Neural cell (in vitro differentiated cells): ENCODE measurements around the gene SLC52A1. TPM values are rescaled to one million over a fixed set of nuclear protein-coding genes. Genes with fewer than 3 reads are reported as not detected.

Experiments used
- H2AFZ ChIP-seq: fragments of 200-600, 300-800 bp; sonication (generic), shearing (Covaris generic); 2 replicates; pipeline ENCODE4 v1.6.0; 2014; ENCODE audit warnings: low read depth, mild to moderate bottlenecking, antibody characterized with exemption, low read length, moderate library complexity
- H3F3A ChIP-seq: fragments of 200-600 bp; shearing (Covaris generic); 2 replicates; pipeline ENCODE4 v1.6.1; 2016; ENCODE audit warnings: mild to moderate bottlenecking, moderate library complexity, mixed read lengths, antibody characterized with exemption, low read length; ENCODE audit not compliant: insufficient read depth, poor library complexity, severe bottlenecking
- H3K27ac ChIP-seq: fragments of 200-600, 300-800 bp; sonication (generic), shearing (Covaris generic); 2 replicates; pipeline ENCODE4 v1.5.1; 2014; ENCODE audit warnings: mild to moderate bottlenecking, low read length, moderate library complexity
- H3K27me3 ChIP-seq: fragments of 300-800, 200-600 bp; sonication (generic), shearing (Covaris generic); 2 replicates; pipeline ENCODE4 v1.6.0; 2014; ENCODE audit warnings: mild to moderate bottlenecking, low read depth, low read length, moderate library complexity; ENCODE audit not compliant: insufficient read depth
- H3K36me3 ChIP-seq: fragments of 300-800, 200-600 bp; sonication (generic), shearing (Covaris generic); 2 replicates; pipeline ENCODE4 v1.5.1; 2014; ENCODE audit warnings: mild to moderate bottlenecking, antibody characterized with exemption, low read length, moderate library complexity; ENCODE audit not compliant: insufficient read depth
- H3K4me2 ChIP-seq: fragments of 300-800, 200-600 bp; sonication (generic), shearing (Covaris generic); 2 replicates; pipeline ENCODE4 v1.6.0; 2014; ENCODE audit warnings: mild to moderate bottlenecking, low read length
- H3K4me3 ChIP-seq: fragments of 300-800, 200-600 bp; sonication (generic), shearing (Covaris generic); 2 replicates; pipeline ENCODE4 v1.5.1; 2014; ENCODE audit warnings: mild to moderate bottlenecking, low read length, moderate library complexity
- H3K79me2 ChIP-seq: fragments of 200-600 bp; shearing (Covaris generic); replicated peaks from 2 replicates; pipeline ENCODE4 v1.6.0; 2014; ENCODE audit warnings: mild to moderate bottlenecking, low read length, moderate library complexity; ENCODE audit not compliant: insufficient read depth
- H3K9ac ChIP-seq: fragments of 300-800, 200-600 bp; sonication (generic), shearing (Covaris generic); 2 replicates; pipeline ENCODE4 v1.6.1; 2016; ENCODE audit warnings: mild to moderate bottlenecking, low read length, mixed read lengths
- H3K9me2 ChIP-seq: fragments of 200-600 bp; shearing (Covaris generic); 2 replicates; pipeline ENCODE4 v1.6.1; 2016; ENCODE audit warnings: mild to moderate bottlenecking, low read length, mixed read lengths; ENCODE audit not compliant: insufficient read depth
- H3K9me3 ChIP-seq: fragments of 200-600, 300-800 bp; sonication (generic), shearing (Covaris generic); 2 replicates; pipeline ENCODE4 v1.6.1; 2016; ENCODE audit warnings: mild to moderate bottlenecking, mixed run types, low read length, moderate library complexity, mixed read lengths
- H4K20me1 ChIP-seq: fragments of 200-600 bp; shearing (Covaris generic); 2 replicates; pipeline ENCODE4 v1.6.1; 2016; ENCODE audit warnings: mild to moderate bottlenecking, mixed run types; ENCODE audit not compliant: insufficient read depth
- CTCF ChIP-seq: fragments of 450-650 bp; IDR thresholded peaks from 2 replicates; pipeline ENCODE4 v1.5.1; 2014; ENCODE audit warnings: antibody characterized with exemption, mild to moderate bottlenecking, moderate library complexity; ENCODE audit not compliant: poor library complexity, severe bottlenecking
- EP300 ChIP-seq: fragments of 450-650 bp; conservative IDR thresholded peaks from 2 replicates; pipeline ENCODE4 v1.6.1; 2014; ENCODE audit warnings: antibody characterized with exemption, mild to moderate bottlenecking, moderate library complexity; ENCODE audit not compliant: poor library complexity, severe bottlenecking
- EZH2 ChIP-seq: fragments of 200-600, 300-800 bp; shearing (Covaris generic), sonication (generic); IDR thresholded peaks from 2 replicates; pipeline ENCODE4 v1.6.1; 2014; ENCODE audit warnings: antibody characterized with exemption, low read length, borderline replicate concordance, mild to moderate bottlenecking; ENCODE audit not compliant: insufficient read depth, poor library complexity, severe bottlenecking
- MXI1 ChIP-seq: fragments of 450-650 bp; conservative IDR thresholded peaks from 2 replicates; pipeline ENCODE4 v1.6.1; 2014; ENCODE audit warnings: antibody characterized with exemption, mild to moderate bottlenecking; ENCODE audit not compliant: poor library complexity, severe bottlenecking
- POLR2AphosphoS5 ChIP-seq: IDR thresholded peaks from 2 replicates; pipeline ENCODE4 v1.6.1; 2012
- RAD21 ChIP-seq: fragments of 450-650 bp; conservative IDR thresholded peaks from 2 replicates; pipeline ENCODE4 v1.6.1; 2014; ENCODE audit warnings: antibody characterized with exemption, mild to moderate bottlenecking, moderate library complexity
- REST ChIP-seq: IDR thresholded peaks from 2 replicates; pipeline ENCODE4 v1.6.1; 2012; ENCODE audit warnings: borderline replicate concordance
- SMC3 ChIP-seq: fragments of 450-650 bp; conservative IDR thresholded peaks from 2 replicates; pipeline ENCODE4 v1.6.1; 2014; ENCODE audit warnings: antibody characterized with exemption, mild to moderate bottlenecking, moderate library complexity; ENCODE audit not compliant: poor library complexity
- TAF1 ChIP-seq: IDR thresholded peaks from 2 replicates; pipeline ENCODE4 v1.6.1; 2012; ENCODE audit warnings: low read depth
- polyA plus RNA-seq: library from polyadenylated mRNA; depleted of rRNA; stranded (reverse); fragments of >200 nt; gene quantifications from 2 replicates; pipeline ENCODE4 v1.2.3, GENCODE V29; 2014

Gene SLC52A1
- polyA plus RNA-seq, 1 donor from 2014 or later, result not detected

GRCh38 chr17:4987767-4988567 is 47.3 kb downstream of the SLC52A1 start:
- Histone ChIP-seq H3K9me3 (no peaks in the 10 kb centered on the region), H3K27me3 (peaks cover 2% of the 10 kb centered on the region), H3K4me3 (peak overlapping the region; percentile 94), H3K9me2 (no peaks in the 10 kb centered on the region), H4K20me1 (no peaks in the 10 kb centered on the region), H3K36me3 (no peaks in the 10 kb centered on the region), H3F3A (no peaks in the 10 kb centered on the region), H3K4me2 (peak overlapping the region; percentile 73), H3K27ac (peak overlapping the region; percentile 3), H2AFZ (peak overlapping the region; percentile 90), H3K79me2 (no peaks in the 10 kb centered on the region), H3K9ac (peak overlapping the region; percentile 78)
- TF ChIP-seq RAD21 (no peak), MXI1 (no peak), REST (no peak), SMC3 (no peak), CTCF (no peak), POLR2AphosphoS5 (no peak), TAF1 (no peak), EZH2 (no peak), EP300 (no peak)

DNA sequence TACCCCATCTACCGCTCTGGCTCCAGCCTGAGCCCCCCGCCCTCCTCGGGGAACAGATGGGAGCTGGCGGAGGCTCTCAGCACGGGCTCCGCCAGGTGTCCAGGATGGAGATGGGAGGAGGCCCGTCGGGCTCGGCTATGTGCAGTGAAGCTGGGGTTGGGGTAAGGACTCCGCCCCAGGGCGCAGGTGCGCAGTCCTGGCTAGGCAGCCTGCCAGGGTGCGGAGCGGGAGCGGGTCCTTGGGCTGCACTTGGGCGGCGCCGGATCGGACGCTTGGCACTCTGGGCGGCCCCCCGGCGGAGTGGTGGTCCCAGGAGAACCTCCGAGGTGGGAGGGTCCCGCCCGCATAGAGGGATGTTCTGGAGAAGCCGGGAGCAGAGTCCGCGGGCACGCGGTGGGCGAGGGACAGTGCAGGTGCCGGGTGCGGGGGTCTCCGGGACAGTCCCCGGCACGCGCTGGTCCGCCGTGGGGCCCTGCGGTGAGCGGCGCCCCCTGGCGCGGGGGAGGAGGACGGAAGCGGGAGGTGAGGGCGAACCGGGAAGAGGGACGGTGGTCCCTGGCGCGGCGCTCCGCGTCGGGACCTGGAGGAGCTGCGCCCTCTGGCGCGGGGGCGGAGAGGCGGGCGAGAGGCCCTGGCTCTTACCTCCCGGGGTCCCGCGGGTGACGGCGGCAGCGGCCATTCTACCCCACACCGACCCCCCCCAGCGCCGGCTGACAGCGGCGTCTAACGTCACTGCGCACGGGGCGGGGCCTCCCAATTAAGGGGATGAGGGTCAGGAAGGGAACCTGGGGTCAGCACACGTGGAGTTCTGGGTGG is 48.1 kb downstream of the SLC52A1 start, which contains the start of gene CAMTA2:
TSS of gene CAMTA2 (minus strand) at position 725 of the 816 bp plus-strand sequence. CDS start 1,453 bp downstream, outside the sequence.
- Histone ChIP-seq H4K20me1 (no peaks in the 10 kb centered on the region), H3K9me2 (no peaks in the 10 kb centered on the region), H3K36me3 (no peaks in the 10 kb centered on the region), H3K9me3 (no peaks in the 10 kb centered on the region), H3K27ac (peak within 1 kb of the TSS; percentile 24), H3K4me3 (peak within 1 kb of the TSS; percentile 94), H3K4me2 (peak within 1 kb of the TSS; percentile 73), H3K27me3 (peaks cover 2% of the 10 kb centered on the region), H3K9ac (peak within 1 kb of the TSS; percentile 78), H2AFZ (peak within 1 kb of the TSS; percentile 90), H3F3A (no peaks in the 10 kb centered on the region), H3K79me2 (no peaks in the 10 kb centered on the region)
- TF ChIP-seq SMC3 (peak; percentile 41), MXI1 (peak; percentile 54), REST (no peak), EP300 (peak; percentile 42), RAD21 (peak; percentile 42), CTCF (peak; percentile 92), EZH2 (no peak), TAF1 (no peak), POLR2AphosphoS5 (peak; percentile 79)
